ENCODE data around the gene AUP1. TPM values are rescaled to one million over a fixed set of nuclear protein-coding genes. Genes with fewer than 3 reads are reported as not detected.

Gene AUP1
- total and polyA plus RNA-seq, 9 of the 15 experiments (the other 6 are each of a cell fraction or from before 2014, with no cell fraction given): 70.7 to 245 (median 165) TPM

DNA sequence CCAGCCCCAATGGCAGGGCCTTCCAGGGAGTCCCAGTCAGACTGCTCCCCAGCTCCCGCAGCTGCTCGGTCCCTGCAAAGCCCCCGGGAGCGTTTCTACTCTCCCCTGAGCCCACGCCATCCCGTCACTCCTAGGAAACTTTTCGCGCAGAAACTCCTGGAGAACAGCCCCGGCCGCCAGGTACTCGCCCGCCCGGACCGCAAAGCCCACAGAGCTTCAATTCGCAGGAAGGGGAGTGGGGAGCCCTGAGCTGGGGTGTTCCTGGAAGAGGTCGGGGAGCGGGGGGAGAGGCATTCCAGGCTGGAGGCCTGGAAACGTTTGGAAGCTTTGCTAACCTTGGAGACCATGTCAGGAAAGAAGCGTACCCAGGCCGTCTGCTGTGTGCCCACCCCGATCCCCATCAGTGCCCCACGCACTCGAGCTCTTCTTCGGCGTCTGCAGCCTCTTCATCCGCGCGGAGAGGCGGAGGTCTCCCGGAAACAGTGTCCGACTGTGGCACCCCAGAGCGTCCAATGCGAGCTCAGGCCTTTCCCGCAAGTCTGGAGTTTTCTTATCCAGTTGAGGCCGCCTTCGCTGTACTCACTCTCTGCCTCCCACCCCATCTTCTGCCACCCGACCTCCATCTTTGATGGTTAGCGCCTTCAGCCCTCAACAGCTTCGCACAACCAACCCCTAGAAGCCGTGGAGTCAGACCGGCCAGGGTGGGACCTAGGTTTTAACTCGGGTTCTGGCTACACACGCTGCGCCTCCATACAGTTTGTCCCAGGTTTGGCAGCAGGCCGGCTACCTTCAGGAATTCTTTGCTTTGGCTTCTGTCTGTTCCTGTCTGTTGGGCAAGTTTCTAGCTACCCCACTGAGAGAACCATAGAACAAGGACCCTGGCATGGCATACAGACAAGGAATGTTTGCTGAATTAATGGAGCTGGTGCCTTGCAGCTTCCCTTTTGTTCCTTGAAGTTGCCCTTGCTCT lies 25.7 kb downstream of the AUP1 start (continued):
- no peak for TF ChIP-seq POLR3A (IDR thresholded peaks at IDR 0.05; ENCODE audit: borderline replicate concordance, extremely low read depth, insufficient read depth, insufficient read length)
- TF ChIP-seq PCBP2 (IDR thresholded peaks at IDR 0.05; ENCODE audit: low read depth, low read length, poor library complexity, severe bottlenecking): no peak
- TF ChIP-seq, protein P1, sequence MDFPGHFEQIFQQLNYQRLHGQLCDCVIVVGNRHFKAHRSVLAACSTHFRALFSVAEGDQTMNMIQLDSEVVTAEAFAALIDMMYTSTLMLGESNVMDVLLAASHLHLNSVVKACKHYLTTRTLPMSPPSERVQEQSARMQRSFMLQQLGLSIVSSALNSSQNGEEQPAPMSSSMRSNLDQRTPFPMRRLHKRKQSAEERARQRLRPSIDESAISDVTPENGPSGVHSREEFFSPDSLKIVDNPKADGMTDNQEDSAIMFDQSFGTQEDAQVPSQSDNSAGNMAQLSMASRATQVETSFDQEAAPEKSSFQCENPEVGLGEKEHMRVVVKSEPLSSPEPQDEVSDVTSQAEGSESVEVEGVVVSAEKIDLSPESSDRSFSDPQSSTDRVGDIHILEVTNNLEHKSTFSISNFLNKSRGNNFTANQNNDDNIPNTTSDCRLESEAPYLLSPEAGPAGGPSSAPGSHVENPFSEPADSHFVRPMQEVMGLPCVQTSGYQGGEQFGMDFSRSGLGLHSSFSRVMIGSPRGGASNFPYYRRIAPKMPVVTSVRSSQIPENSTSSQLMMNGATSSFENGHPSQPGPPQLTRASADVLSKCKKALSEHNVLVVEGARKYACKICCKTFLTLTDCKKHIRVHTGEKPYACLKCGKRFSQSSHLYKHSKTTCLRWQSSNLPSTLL (IDR thresholded peaks at IDR 0.05): no peak
- no peak for TF ChIP-seq SOX6 (IDR thresholded peaks at IDR 0.05)
- no peak for TF ChIP-seq ETV6 (IDR thresholded peaks at IDR 0.05; ENCODE audit: borderline replicate concordance in 1 of 2, low read depth in 2 of 2, low read length in 1 of 2)
- TF ChIP-seq ETV6 (CRISPR knock-in tag; IDR thresholded peaks at IDR 0.05; ENCODE audit: borderline replicate concordance): no peak
- TF ChIP-seq MAFF (IDR thresholded peaks at IDR 0.05; ENCODE audit: low read length): no peak
- TF ChIP-seq ZZZ3 (IDR thresholded peaks at IDR 0.05): no peak
- TF ChIP-seq XRCC4 (IDR thresholded peaks at IDR 0.05; ENCODE audit: extremely low read depth, insufficient read depth, insufficient read length): no peak
- TF ChIP-seq ZNF57 (CRISPR knock-in tag; IDR thresholded peaks at IDR 0.05): no peak
- no peak for TF ChIP-seq ZNF212 (CRISPR knock-in tag; IDR thresholded peaks at IDR 0.05)
- TF ChIP-seq FOSL1 (tag; conservative IDR thresholded peaks at IDR 0.05): peak; percentile 87
- TF ChIP-seq FUS (optimal IDR thresholded peaks at IDR 0.05; ENCODE audit: low read depth, low read length): no peak
- TF ChIP-seq, protein P2, sequence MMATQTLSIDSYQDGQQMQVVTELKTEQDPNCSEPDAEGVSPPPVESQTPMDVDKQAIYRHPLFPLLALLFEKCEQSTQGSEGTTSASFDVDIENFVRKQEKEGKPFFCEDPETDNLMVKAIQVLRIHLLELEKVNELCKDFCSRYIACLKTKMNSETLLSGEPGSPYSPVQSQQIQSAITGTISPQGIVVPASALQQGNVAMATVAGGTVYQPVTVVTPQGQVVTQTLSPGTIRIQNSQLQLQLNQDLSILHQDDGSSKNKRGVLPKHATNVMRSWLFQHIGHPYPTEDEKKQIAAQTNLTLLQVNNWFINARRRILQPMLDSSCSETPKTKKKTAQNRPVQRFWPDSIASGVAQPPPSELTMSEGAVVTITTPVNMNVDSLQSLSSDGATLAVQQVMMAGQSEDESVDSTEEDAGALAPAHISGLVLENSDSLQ (IDR thresholded peaks at IDR 0.05): peak; percentile 3
- TF ChIP-seq ZNF274 (IDR thresholded peaks at IDR 0.05; ENCODE audit: borderline replicate concordance, low read depth, low read length): no peak
- TF ChIP-seq, protein P3, sequence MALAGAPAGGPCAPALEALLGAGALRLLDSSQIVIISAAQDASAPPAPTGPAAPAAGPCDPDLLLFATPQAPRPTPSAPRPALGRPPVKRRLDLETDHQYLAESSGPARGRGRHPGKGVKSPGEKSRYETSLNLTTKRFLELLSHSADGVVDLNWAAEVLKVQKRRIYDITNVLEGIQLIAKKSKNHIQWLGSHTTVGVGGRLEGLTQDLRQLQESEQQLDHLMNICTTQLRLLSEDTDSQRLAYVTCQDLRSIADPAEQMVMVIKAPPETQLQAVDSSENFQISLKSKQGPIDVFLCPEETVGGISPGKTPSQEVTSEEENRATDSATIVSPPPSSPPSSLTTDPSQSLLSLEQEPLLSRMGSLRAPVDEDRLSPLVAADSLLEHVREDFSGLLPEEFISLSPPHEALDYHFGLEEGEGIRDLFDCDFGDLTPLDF (CRISPR knock-in tag; IDR thresholded peaks at IDR 0.05): 0 out of 2 replicates have a peak, but pooled peaks have one; percentile 38
- no peak for TF ChIP-seq SMARCB1 (IDR thresholded peaks at IDR 0.05; ENCODE audit: insufficient read length, low read depth)
- no peak for TF ChIP-seq SUPT5H (IDR thresholded peaks at IDR 0.05)
- no peak for TF ChIP-seq HEY1 (CRISPR knock-in tag; IDR thresholded peaks at IDR 0.05; ENCODE audit: borderline replicate concordance)
- TF ChIP-seq RAD51 (IDR thresholded peaks at IDR 0.05; ENCODE audit: borderline replicate concordance, low read depth): no peak
- no peak for TF ChIP-seq CHD2 (IDR thresholded peaks at IDR 0.05; ENCODE audit: low read depth, low read length)
- TF ChIP-seq SMARCC2 (IDR thresholded peaks at IDR 0.05; ENCODE audit: low read depth): no peak

Data from K562 (cell line).